CD14-positive monocyte (primary cell): Measurements from ENCODE around the gene ZBTB43. TPM values are rescaled to one million over a fixed set of nuclear protein-coding genes. Genes with fewer than 3 reads are reported as not detected.
A peak's percentile ranks its signal among the peaks of the same experiment; 100 is the strongest.

ENCODE experiments used
- DNase-seq, 3 donors: peaks; one replicate each; pipeline ENCODE4 v3.0.0-alpha.2; 2011 to 2022
- H2AFZ ChIP-seq: 2 replicates; pipeline ENCODE4 v1.6.0; 2012; ENCODE audit warnings: mild to moderate bottlenecking, low read depth, low read length, inconsistent platforms; ENCODE audit not compliant: insufficient read depth, poor library complexity, severe bottlenecking
- H3K27ac ChIP-seq, 2 donors: 1 replicate in 1 of 2; 2 replicates in 1 of 2; pipeline ENCODE4 v1.5.1; 2012 to 2013; ENCODE audit warnings: low read length in 2 of 2, control low read depth in 1 of 2, inconsistent platforms in 1 of 2, low read depth in 1 of 2, mild to moderate bottlenecking in 1 of 2
- H3K27me3 ChIP-seq, 2 donors: one replicate each; pipeline versions ENCODE4 v1.6.0 to v1.6.1; 2011 to 2013; ENCODE audit warnings: low read length in 2 of 2; ENCODE audit not compliant: control insufficient read depth in 2 of 2, insufficient read depth in 2 of 2
- H3K36me3 ChIP-seq, 2 donors: replicated peaks in 1 of 2; 1 replicate in 1 of 2; 2 replicates in 1 of 2; pipeline versions ENCODE4 v1.5.1 to v1.6.1; 2012 to 2013; ENCODE audit warnings: low read length in 2 of 2, control low read depth in 1 of 2, inconsistent platforms in 1 of 2, mild to moderate bottlenecking in 1 of 2; ENCODE audit not compliant: insufficient read depth in 2 of 2, control insufficient read depth in 1 of 2
- H3K4me1 ChIP-seq, 2 donors: 1 replicate in 1 of 2; 2 replicates in 1 of 2; pipeline versions ENCODE4 v1.5.1 to v1.6.1; 2012 to 2013; ENCODE audit warnings: low read length in 2 of 2, control low read depth in 1 of 2, inconsistent platforms in 1 of 2, mild to moderate bottlenecking in 1 of 2, moderate library complexity in 1 of 2; ENCODE audit not compliant: insufficient read depth in 2 of 2, control insufficient read depth in 1 of 2
- H3K4me2 ChIP-seq: replicated peaks from 2 replicates; pipeline ENCODE3; 2012; ENCODE audit warnings: low read length, moderate library complexity, mild to moderate bottlenecking; ENCODE audit not compliant: poor library complexity, severe bottlenecking; ENCODE audit errors: extremely low read depth
- H3K4me3 ChIP-seq, 3 experiments: fragments of 200-600 bp in 1 of 3; sonication (generic) in 1 of 3; replicated peaks in 1 of 3; 1 replicate in 2 of 3; 2 replicates in 1 of 3; pipeline ENCODE4 v1.5.1; 2011 to 2013; ENCODE audit warnings: low read length in 3 of 3, mild to moderate bottlenecking in 3 of 3, control low read depth in 2 of 3, low read depth in 2 of 3, inconsistent platforms in 1 of 3, moderate library complexity in 1 of 3
- H3K79me2 ChIP-seq: 2 replicates; pipeline ENCODE4 v1.6.0; 2012; ENCODE audit warnings: mild to moderate bottlenecking, control low read depth, inconsistent platforms, low read length, moderate library complexity; ENCODE audit not compliant: insufficient read depth
- H3K9ac ChIP-seq: 2 replicates; pipeline ENCODE4 v1.6.0; 2017; ENCODE audit warnings: low read length, mild to moderate bottlenecking; ENCODE audit not compliant: insufficient read depth, poor library complexity, severe bottlenecking
- H3K9me3 ChIP-seq, 2 donors: replicated peaks in 1 of 2; 1 replicate in 1 of 2; 2 replicates in 1 of 2; pipeline versions ENCODE4 v1.5.1 to v1.6.1; 2012 to 2013; ENCODE audit warnings: low read length in 2 of 2, control low read depth in 1 of 2; ENCODE audit not compliant: control insufficient read depth in 1 of 2, insufficient read depth in 1 of 2
- H4K20me1 ChIP-seq: 2 replicates; pipeline ENCODE4 v1.6.0; 2012; ENCODE audit warnings: mild to moderate bottlenecking, low read length, control low read depth, moderate library complexity; ENCODE audit not compliant: insufficient read depth
- H3K27ac Mint-ChIP-seq, 7 donors: one replicate each; pipeline ENCODE4 v1.8.0; 2020; ENCODE audit warnings: mild to moderate bottlenecking in 7 of 7, mixed read lengths in 7 of 7, moderate library complexity in 6 of 7, inconsistent platforms in 2 of 7
- H3K27me3 Mint-ChIP-seq, 3 donors: one replicate each; pipeline ENCODE4 v1.8.0; 2021 to 2022; ENCODE audit warnings: low read depth in 3 of 3, mild to moderate bottlenecking in 3 of 3, mixed read lengths in 3 of 3, moderate library complexity in 3 of 3, inconsistent platforms in 1 of 3
- H3K36me3 Mint-ChIP-seq, 2 donors: one replicate each; pipeline ENCODE4 v1.8.0; 2020; ENCODE audit warnings: mixed read lengths in 2 of 2, inconsistent platforms in 1 of 2, mild to moderate bottlenecking in 1 of 2
- H3K4me1 Mint-ChIP-seq: one replicate; pipeline ENCODE4 v1.8.0; 2020; ENCODE audit warnings: mild to moderate bottlenecking, mixed read lengths
- H3K4me3 Mint-ChIP-seq, 2 donors: one replicate each; pipeline ENCODE4 v1.8.0; 2020; ENCODE audit warnings: mild to moderate bottlenecking in 2 of 2, mixed read lengths in 2 of 2, moderate library complexity in 1 of 2
- H3K9me3 Mint-ChIP-seq, 7 donors: one replicate each; pipeline ENCODE4 v1.8.0; 2020 to 2022; ENCODE audit warnings: mixed read lengths in 7 of 7, mild to moderate bottlenecking in 6 of 7, moderate library complexity in 6 of 7, inconsistent platforms in 2 of 7
- WGBS: methylation state at CpG from one replicate; pipeline ENCODE4 v1.1.5; 2013; ENCODE audit warnings: missing lambda C conversion rate; ENCODE audit not compliant: insufficient coverage; 5-methylcytosine and 5-hydroxymethylcytosine counted together
- intact Hi-C, 2 donors: fragments of 100-400 bp; cut with micrococcal nuclease; formaldehyde crosslinking; loops; one replicate each; pipeline versions ENCODE4 v1.15.0 to v1.15.1; 2023
- polyA plus RNA-seq, 3 donors: library from polyadenylated mRNA; depleted of rRNA in 1 of 3; unstranded in 2 of 3; stranded (reverse) in 1 of 3; fragments of 300-500 nt in 2 of 3; fragments of >200 nt in 1 of 3; fragmentation: Illumina TruSeq in 2 of 3; gene quantifications; 1 replicate in 2 of 3; 2 replicates in 1 of 3; pipeline ENCODE4 v1.2.3, GENCODE V29; 2012 to 2021
- TF ChIP-seq, protein P1 (sequence below): fragments of 200-600 bp; IDR thresholded peaks from one replicate; pipeline ENCODE4 v1.8.0; 2022; ENCODE audit warnings: antibody characterized with exemption, mild to moderate bottlenecking

ZBTB43 gene
- polyA plus RNA-seq, 3 donors = 6.1 to 15.9 (median 6.8) TPM

DNA sequence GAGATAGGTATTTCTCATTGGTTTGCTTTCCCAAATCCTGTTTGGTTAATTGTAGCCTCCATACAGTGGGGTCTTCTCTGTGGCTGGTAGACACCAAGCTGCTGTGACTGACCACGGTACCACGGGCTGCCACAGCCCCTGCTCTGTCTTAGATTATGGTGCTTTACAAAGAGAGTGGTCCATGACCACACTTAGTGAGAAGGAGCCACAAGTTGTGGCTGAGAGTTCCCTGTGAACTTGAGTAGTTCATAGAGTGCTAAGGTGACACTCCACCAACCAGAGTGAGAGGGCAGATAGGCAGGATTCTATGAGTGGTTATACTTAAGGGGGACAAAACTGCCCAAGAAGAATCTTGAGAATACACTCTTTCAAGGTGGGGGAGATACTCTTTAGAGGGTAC lies 29.8 kb downstream of the ZBTB43 start:
- no peak overlapping the region for H3K4me3 ChIP-seq
- no peak overlapping the region for H3K4me3 Mint-ChIP-seq
- H3K27me3 Mint-ChIP-seq = no peaks in the 10 kb centered on the region
- intact Hi-C loops = no loop called here
- TF ChIP-seq, protein P1, sequence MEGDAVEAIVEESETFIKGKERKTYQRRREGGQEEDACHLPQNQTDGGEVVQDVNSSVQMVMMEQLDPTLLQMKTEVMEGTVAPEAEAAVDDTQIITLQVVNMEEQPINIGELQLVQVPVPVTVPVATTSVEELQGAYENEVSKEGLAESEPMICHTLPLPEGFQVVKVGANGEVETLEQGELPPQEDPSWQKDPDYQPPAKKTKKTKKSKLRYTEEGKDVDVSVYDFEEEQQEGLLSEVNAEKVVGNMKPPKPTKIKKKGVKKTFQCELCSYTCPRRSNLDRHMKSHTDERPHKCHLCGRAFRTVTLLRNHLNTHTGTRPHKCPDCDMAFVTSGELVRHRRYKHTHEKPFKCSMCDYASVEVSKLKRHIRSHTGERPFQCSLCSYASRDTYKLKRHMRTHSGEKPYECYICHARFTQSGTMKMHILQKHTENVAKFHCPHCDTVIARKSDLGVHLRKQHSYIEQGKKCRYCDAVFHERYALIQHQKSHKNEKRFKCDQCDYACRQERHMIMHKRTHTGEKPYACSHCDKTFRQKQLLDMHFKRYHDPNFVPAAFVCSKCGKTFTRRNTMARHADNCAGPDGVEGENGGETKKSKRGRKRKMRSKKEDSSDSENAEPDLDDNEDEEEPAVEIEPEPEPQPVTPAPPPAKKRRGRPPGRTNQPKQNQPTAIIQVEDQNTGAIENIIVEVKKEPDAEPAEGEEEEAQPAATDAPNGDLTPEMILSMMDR = no peak
- no peak overlapping the region for H3K27ac ChIP-seq
- no CpG with 5 or more reads among the region's 2 CpGs for WGBS
- no peak overlapping the region for H2AFZ ChIP-seq
- H3K27ac Mint-ChIP-seq = peak overlapping the region in 3 of 7 donors; percentile 47 to 80 (median 76)
- no peaks in the 10 kb centered on the region for H3K9me3 ChIP-seq
- DNase-seq = no peak
- H3K36me3 Mint-ChIP-seq = peaks cover 80 to 81% of the 10 kb centered on the region in 2 donors
- H3K4me2 ChIP-seq = no peak overlapping the region
- peaks cover 4% of the 10 kb centered on the region for H3K4me1 Mint-ChIP-seq
- H3K79me2 ChIP-seq = peaks cover 33% of the 10 kb centered on the region
- H3K9ac ChIP-seq = no peak overlapping the region
- no peaks in the 10 kb centered on the region for H3K9me3 Mint-ChIP-seq
- no peaks in the 10 kb centered on the region for H3K4me1 ChIP-seq
- peaks cover 77% of the 10 kb centered on the region for H4K20me1 ChIP-seq
- H3K36me3 ChIP-seq = peaks cover 56 to 98% of the 10 kb centered on the region in 2 donors
- H3K27me3 ChIP-seq = no peaks in the 10 kb centered on the region

DNA sequence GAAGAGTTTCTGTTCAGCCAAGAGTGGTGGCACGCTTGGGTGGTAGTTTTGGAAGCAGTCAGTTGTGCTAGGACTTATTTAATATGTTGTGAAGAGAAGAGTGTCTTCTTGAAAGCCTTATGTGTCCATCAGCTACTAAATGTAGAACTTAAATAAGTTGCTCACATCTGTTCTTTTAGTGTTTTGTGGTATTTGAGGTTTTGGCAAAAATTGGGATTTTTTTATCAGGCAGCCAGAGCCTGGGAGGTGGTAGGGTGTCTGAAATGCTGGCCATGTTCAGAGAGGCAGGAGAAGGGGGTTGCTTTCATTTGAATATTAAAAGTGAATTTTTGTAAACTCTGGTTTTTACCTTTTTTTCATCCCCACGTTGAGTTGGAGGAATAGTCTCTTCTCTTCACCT lies 31.4 kb downstream of the ZBTB43 start:
- TF ChIP-seq, protein P1 = no peak
- no peaks in the 10 kb centered on the region for H3K27me3 Mint-ChIP-seq
- peaks cover 4% of the 10 kb centered on the region for H3K4me1 Mint-ChIP-seq
- Histone ChIP-seq H3K4me1 (no peaks in the 10 kb centered on the region), H2AFZ (no peak overlapping the region), H3K9ac (no peak overlapping the region), H3K4me3 (no peak overlapping the region), H4K20me1 (peaks cover 62% of the 10 kb centered on the region), H3K27ac (no peak overlapping the region), H3K79me2 (peaks cover 25% of the 10 kb centered on the region), H3K4me2 (no peak overlapping the region), H3K27me3 (no peaks in the 10 kb centered on the region), H3K9me3 (no peaks in the 10 kb centered on the region), H3K36me3 (peaks cover 48 to 84% of the 10 kb centered on the region in 2 donors)
- no peak overlapping the region for H3K4me3 Mint-ChIP-seq
- intact Hi-C loops = no loop called here
- no peaks in the 10 kb centered on the region for H3K9me3 Mint-ChIP-seq
- DNase-seq = no peak
- H3K27ac Mint-ChIP-seq = peak overlapping the region in 1 of 7 donors; percentile 14
- H3K36me3 Mint-ChIP-seq = peaks cover 65 to 70% of the 10 kb centered on the region in 2 donors
- 67% methylated on average over 1 of the region's 2 CpGs for WGBS
